ENCODE measurements around the gene DMBX1. TPM values are rescaled to one million over a fixed set of nuclear protein-coding genes. Genes with fewer than 3 reads are reported as not detected.

Gene DMBX1
- total and polyA plus RNA-seq, 9 of the 15 experiments (the other 6 are each of a cell fraction or from before 2014, with no cell fraction given) = 0.25 to 4.3 (median 1.0) TPM

GRCh38 chr1:46486432-46487015 is 3.1 kb upstream of the DMBX1 start:
- Histone ChIP-seq H3K4me3 (no peak overlapping the region), H3K4me2 (ENCODE audit: insufficient read depth, low read length) (no peak overlapping the region), H3K36me3 (ENCODE audit: control insufficient read depth, insufficient read depth, low read length) (no peaks in the 10 kb centered on the region), H3K27me3 (ENCODE audit: control insufficient read depth in 2 of 2, insufficient read depth in 2 of 2, low read length in 2 of 2) (no peaks in the 10 kb centered on the region), H3K4me1 (replicated peaks in 1 of 2; ENCODE audit: control insufficient read depth in 2 of 2, insufficient read depth in 2 of 2, low read length in 2 of 2) (peaks cover 14 to 70% of the 10 kb centered on the region in 2 experiments), H3K79me2 (ENCODE audit: control insufficient read depth, insufficient read depth, low read length) (no peaks in the 10 kb centered on the region), H4K20me1 (replicated peaks; ENCODE audit: control insufficient read depth, insufficient read depth, low read length) (no peaks in the 10 kb centered on the region), H3K9me1 (ENCODE audit: control insufficient read depth, insufficient read depth, low read length) (no peaks in the 10 kb centered on the region), H3K9me3 (replicated peaks; ENCODE audit: control insufficient read depth, insufficient read depth, low read depth, low read length) (no peaks in the 10 kb centered on the region), H3K9ac (ENCODE audit: insufficient read depth in 1 of 2, low read depth in 2 of 2, low read length in 2 of 2) (no peak overlapping the region), H3K27ac (ENCODE audit: extremely low read depth, low read depth, low read length) (no peak overlapping the region), H2AFZ (ENCODE audit: low read depth, low read length) (no peak overlapping the region)
- WGBS (ENCODE audit: insufficient coverage, low coverage, missing lambda C conversion rate) = 71% methylated on average over 8 of the region's 8 CpGs
- ChIA-PET CTCF (ENCODE audit: low intra/inter-chr PET ratio) (no interaction called here), POLR2A (interaction anchor here (0.6 to 1.7 kb wide), 4 partner anchors 8 to 508 kb away, joined by 3 to 8 read pairs (median 3); no protein-coding TSS in a partner anchor)
- DNase-seq (ENCODE audit: extremely low read depth in 1 of 4, low spot score in 3 of 4) (no peak), ATAC-seq (no peak), FAIRE-seq (no peak)
- in situ Hi-C loops (cut with MboI) = no loop called here
- TF ChIP-seq ZNF699 (CRISPR knock-in tag; IDR thresholded peaks at IDR 0.05; ENCODE audit: insufficient replicate concordance) = no peak
- TF ChIP-seq ATF2 (CRISPR knock-in tag; IDR thresholded peaks at IDR 0.05) = no peak
- no peak for TF ChIP-seq NR4A1 (CRISPR knock-in tag; IDR thresholded peaks at IDR 0.05)
- TF ChIP-seq NR4A1 (tag; IDR thresholded peaks at IDR 0.05) = no peak
- TF ChIP-seq POLR3A (IDR thresholded peaks at IDR 0.05; ENCODE audit: borderline replicate concordance, extremely low read depth, insufficient read depth, insufficient read length) = no peak
- no peak for TF ChIP-seq NELFE (IDR thresholded peaks at IDR 0.05; ENCODE audit: insufficient read depth, insufficient read length)
- no peak for TF ChIP-seq ZNF79 (CRISPR knock-in tag; IDR thresholded peaks at IDR 0.05; ENCODE audit: low read depth)
- TF ChIP-seq ETV6 (IDR thresholded peaks at IDR 0.05; ENCODE audit: borderline replicate concordance in 1 of 2, low read depth in 2 of 2, low read length in 1 of 2) = no peak
- TF ChIP-seq ETV6 (CRISPR knock-in tag; IDR thresholded peaks at IDR 0.05; ENCODE audit: borderline replicate concordance) = no peak
- TF ChIP-seq MECOM (CRISPR knock-in tag; IDR thresholded peaks at IDR 0.05) = no peak
- no peak for TF ChIP-seq SPI1 (IDR thresholded peaks at IDR 0.05; ENCODE audit: borderline replicate concordance, low read depth, low read length)
- TF ChIP-seq TBP (optimal IDR thresholded peaks at IDR 0.05; ENCODE audit: low read depth, low read length) = no peak
- no peak for TF ChIP-seq TFAP4 (CRISPR knock-in tag; IDR thresholded peaks at IDR 0.05; ENCODE audit: borderline replicate concordance)
- BruUV-seq (replicated peaks) = no TSS peak
- intact Hi-C loops (cut with micrococcal nuclease) = no loop called here
